Measurements from ENCODE around the gene NYAP1. TPM values are rescaled to one million over a fixed set of nuclear protein-coding genes. Genes with fewer than 3 reads are reported as not detected.

Gene NYAP1
- total RNA-seq, 1 experiment from 2014 or later: 1.3 TPM

- no peak overlapping the region for H3K4me3 ChIP-seq (ENCODE audit: low read depth, low read length, poor library complexity, severe bottlenecking)
- no peak for DNase-seq (ENCODE audit: low spot score)
- TF ChIP-seq EZH2 (IDR thresholded peaks at IDR 0.05; ENCODE audit: borderline replicate concordance, low read depth, low read length, poor library complexity, severe bottlenecking) (no peak), CTCF (conservative IDR thresholded peaks at IDR 0.05; ENCODE audit: low read depth, low read length) (no peak)
- ChIA-PET CTCF (no interaction called here), POLR2A (ENCODE audit: low non-redundant PET) (no interaction called here)
- no peak overlapping the region for H3K27ac ChIP-seq (ENCODE audit: low read depth, low read length, poor library complexity, severe bottlenecking)
- no TSS peak for BruUV-seq (replicated peaks)
- H3K4me1 ChIP-seq (ENCODE audit: insufficient read depth, low read length, poor library complexity, severe bottlenecking): no peaks in the 10 kb centered on the region
- H3K27me3 ChIP-seq (replicated peaks; ENCODE audit: insufficient read depth, low read depth, low read length, poor library complexity): no peaks in the 10 kb centered on the region
- no peaks in the 10 kb centered on the region for H3K36me3 ChIP-seq (ENCODE audit: insufficient read depth, low read length, poor library complexity, severe bottlenecking)
- no peaks in the 10 kb centered on the region for H3K9me3 ChIP-seq (ENCODE audit: low read depth, low read length, poor library complexity, severe bottlenecking)
- intact Hi-C loops (cut with micrococcal nuclease; ENCODE audit: unreplicated experiment): no loop called here
Observed at GRCh38 chr7:100456562-100456961, 27.2 kb upstream of the NYAP1 start.

- CTCF ChIA-PET: no interaction called here
- H3K4me3 ChIP-seq (ENCODE audit: low read depth, low read length, poor library complexity, severe bottlenecking): no peak overlapping the region
- H3K36me3 ChIP-seq (ENCODE audit: insufficient read depth, low read length, poor library complexity, severe bottlenecking): no peaks in the 10 kb centered on the region
- BruUV-seq (replicated peaks): no TSS peak
- H3K27ac ChIP-seq (ENCODE audit: low read depth, low read length, poor library complexity, severe bottlenecking): no peak overlapping the region
- no peaks in the 10 kb centered on the region for H3K4me1 ChIP-seq (ENCODE audit: insufficient read depth, low read length, poor library complexity, severe bottlenecking)
- TF ChIP-seq CTCF (conservative IDR thresholded peaks at IDR 0.05; ENCODE audit: low read depth, low read length) (no peak), EZH2 (IDR thresholded peaks at IDR 0.05; ENCODE audit: borderline replicate concordance, low read depth, low read length, poor library complexity, severe bottlenecking) (no peak)
- H3K9me3 ChIP-seq (ENCODE audit: low read depth, low read length, poor library complexity, severe bottlenecking): no peaks in the 10 kb centered on the region
- POLR2A ChIA-PET (ENCODE audit: low non-redundant PET): no interaction called here
- intact Hi-C loops (cut with micrococcal nuclease; ENCODE audit: unreplicated experiment): no loop called here
- no peak for DNase-seq (ENCODE audit: low spot score)
- H3K27me3 ChIP-seq (replicated peaks; ENCODE audit: insufficient read depth, low read depth, low read length, poor library complexity): no peaks in the 10 kb centered on the region
Observed at GRCh38 chr7:100457033-100457432, 26.7 kb upstream of the NYAP1 start.

GRCh38 chr7:100464210-100464660 lies 19.5 kb upstream of the NYAP1 start, which contains the start of gene SPACDR:
SPACDR (minus strand) TSS chr7:100464260; CDS start chr7:100464025, 235 bp downstream.
- Histone ChIP-seq H3K4me3 (ENCODE audit: low read depth, low read length, poor library complexity, severe bottlenecking) (no peak within 1 kb of the TSS), H3K36me3 (ENCODE audit: insufficient read depth, low read length, poor library complexity, severe bottlenecking) (peaks cover 6% of the 10 kb centered on the region), H3K9me3 (ENCODE audit: low read depth, low read length, poor library complexity, severe bottlenecking) (no peaks in the 10 kb centered on the region), H3K27ac (ENCODE audit: low read depth, low read length, poor library complexity, severe bottlenecking) (no peak within 1 kb of the TSS), H3K4me1 (ENCODE audit: insufficient read depth, low read length, poor library complexity, severe bottlenecking) (peaks cover 8% of the 10 kb centered on the region), H3K27me3 (replicated peaks; ENCODE audit: insufficient read depth, low read depth, low read length, poor library complexity) (no peaks in the 10 kb centered on the region)
- BruUV-seq (replicated peaks): no TSS peak
- CTCF ChIA-PET: no interaction called here
- TF ChIP-seq EZH2 (IDR thresholded peaks at IDR 0.05; ENCODE audit: borderline replicate concordance, low read depth, low read length, poor library complexity, severe bottlenecking) (no peak), CTCF (conservative IDR thresholded peaks at IDR 0.05; ENCODE audit: low read depth, low read length) (no peak)
- intact Hi-C loops (cut with micrococcal nuclease; ENCODE audit: unreplicated experiment): no loop called here
- POLR2A ChIA-PET (ENCODE audit: low non-redundant PET): no interaction called here
- no peak for DNase-seq (ENCODE audit: low spot score)

Data from A673 (cell line).